ENCODE results near the gene DTYMK. TPM values are rescaled to one million over a fixed set of nuclear protein-coding genes. Genes with fewer than 3 reads are reported as not detected.

The DTYMK gene
- total and polyA plus RNA-seq, 10 of the 15 experiments (the other 5 are each of a cell fraction or from before 2014, with no cell fraction given): 7.0 to 220 (median 59.3) TPM

DNA sequence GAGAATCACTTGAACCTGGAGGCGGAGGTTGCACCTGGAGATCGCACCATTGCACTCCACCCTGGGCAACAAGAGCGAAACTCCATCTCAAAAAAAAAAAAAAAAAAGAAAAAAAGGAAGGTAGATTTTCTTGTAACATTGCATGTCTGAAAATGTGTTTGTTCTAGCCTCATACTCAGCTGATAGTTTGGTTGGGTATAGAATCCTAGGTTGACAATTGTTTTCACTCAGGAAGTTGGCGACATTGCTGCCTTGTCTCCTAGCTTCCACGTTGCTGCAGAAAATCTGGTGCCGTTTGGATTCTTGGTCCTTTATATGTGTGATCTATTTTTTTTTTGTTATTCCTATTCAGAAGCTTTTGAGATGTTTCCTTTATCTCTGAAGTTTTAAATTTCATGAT is 19.9 kb upstream of the DTYMK start:
- peaks cover 8 to 11% of the 10 kb centered on the region in 2 experiments; a peak in 3 of 4 replicates for H3K36me3 ChIP-seq (ENCODE audit: control insufficient read depth in 2 of 2, insufficient read depth in 2 of 2, low read length in 1 of 2)
- ATAC-seq (no peak), FAIRE-seq (no peak), DNase-seq (ENCODE audit: low read depth, low spot score) (no peak)
- H3K9ac ChIP-seq (ENCODE audit: control insufficient read depth, insufficient read depth, low read length): no peak overlapping the region
- POLR2A ChIA-PET: interaction anchor here (0.7 to 0.9 kb wide), 3 partner anchors 19 to 411 kb away, joined by 3 to 7 read pairs (median 6); no protein-coding TSS in a partner anchor
- RAD21 ChIA-PET (ENCODE audit: unreplicated experiment): no interaction called here
- SMC1A ChIA-PET (ENCODE audit: uncharacterized antibody, unreplicated experiment): no interaction called here
- no peak overlapping the region for H3K4me3 ChIP-seq
- no peak overlapping the region for H3K27ac ChIP-seq (ENCODE audit: control insufficient read depth, insufficient read depth)
- no peaks in the 10 kb centered on the region for H3K27me3 ChIP-seq (replicated peaks in 1 of 2; ENCODE audit: control insufficient read depth in 2 of 2, insufficient read depth in 2 of 2, low read length in 1 of 2)
- WGBS (ENCODE audit: insufficient coverage, insufficient replicate concordance, low lambda C conversion rate, missing lambda C conversion rate): 100% methylated on average over 5 of the region's 6 CpGs
- CTCF ChIA-PET: interaction anchor here (0.8 kb wide), 1 partner anchor 11 kb away, joined by 3 read pairs; no protein-coding TSS in a partner anchor
- no peak for TF ChIP-seq JUND (IDR thresholded peaks at IDR 0.05; ENCODE audit: low read depth, low read length)
- peak; percentile 61; the same call in 1 of the 2 replicates for TF ChIP-seq CBX5 (IDR thresholded peaks at IDR 0.05; ENCODE audit: low read depth)
- H3K4me1 ChIP-seq (ENCODE audit: control insufficient read depth, insufficient read depth, low read length): 0 out of 2 replicates have a peak, but pooled peaks cover 6% of the 10 kb centered on the region
- no TSS peak for BruUV-seq (replicated peaks)
- no peak overlapping the region for H2AFZ ChIP-seq (ENCODE audit: control insufficient read depth, low read depth, low read length)
- no peaks in the 10 kb centered on the region for H4K20me1 ChIP-seq (ENCODE audit: control insufficient read depth, insufficient read depth)
- in situ Hi-C loops (cut with MboI) (no loop called here), intact Hi-C loops (cut with micrococcal nuclease; ENCODE audit: unreplicated experiment) (no loop called here)
- H3K4me2 ChIP-seq (ENCODE audit: control insufficient read depth, insufficient read depth): no peak overlapping the region
- H3K9me3 ChIP-seq (replicated peaks; ENCODE audit: control insufficient read depth, insufficient read depth, low read length): peaks cover 4% of the 10 kb centered on the region; the same call in 1 of the 3 replicates
- peaks cover 12% of the 10 kb centered on the region for H3K79me2 ChIP-seq (ENCODE audit: control insufficient read depth, insufficient read depth, low read length)

DNA sequence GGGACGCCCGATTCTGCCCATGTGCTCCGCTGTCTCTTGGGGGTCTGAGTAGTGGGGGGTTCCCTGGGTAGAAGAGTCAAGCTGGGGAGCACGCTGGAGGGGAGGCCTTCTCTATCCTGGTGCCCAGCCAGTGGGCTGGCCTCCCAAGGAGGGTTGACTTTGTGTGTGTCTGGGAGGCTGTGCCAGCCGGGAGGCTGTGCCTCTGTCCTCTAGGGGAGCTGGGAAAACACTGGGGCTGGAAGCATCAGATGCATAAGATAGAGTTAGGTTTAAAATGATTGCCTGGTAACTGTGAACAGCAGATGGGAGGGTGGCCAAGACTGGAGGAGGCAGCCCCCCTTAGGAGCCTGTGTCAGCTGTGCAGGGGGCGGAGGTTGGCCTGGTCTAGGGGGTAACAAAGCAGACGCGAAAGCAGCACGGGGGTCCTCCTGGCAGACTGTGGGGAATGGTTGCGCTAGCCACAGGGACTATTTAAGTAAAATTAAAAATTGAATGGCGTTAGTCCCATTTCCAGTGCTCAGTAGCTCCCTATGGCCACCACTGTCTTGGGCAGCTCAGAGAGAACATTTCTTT is 16.5 kb upstream of the DTYMK start:
- H3K27ac ChIP-seq (ENCODE audit: control insufficient read depth, insufficient read depth): peak overlapping the region; percentile 72

More for the DNA sequence above, 16.5 kb upstream of the DTYMK start:
- Histone ChIP-seq H3K4me1 (ENCODE audit: control insufficient read depth, insufficient read depth, low read length) (0 out of 2 replicates have a peak, but pooled peaks cover 6% of the 10 kb centered on the region), H3K4me2 (ENCODE audit: control insufficient read depth, insufficient read depth) (peak overlapping the region; percentile 96), H3K9me3 (replicated peaks; ENCODE audit: control insufficient read depth, insufficient read depth, low read length) (peaks cover 4% of the 10 kb centered on the region; the same call in 1 of the 3 replicates), H3K4me3 (peak overlapping the region; percentile 95), H3K36me3 (ENCODE audit: control insufficient read depth in 2 of 2, insufficient read depth in 2 of 2, low read length in 1 of 2) (peaks cover 5 to 11% of the 10 kb centered on the region in 2 experiments; a peak in 3 of 4 replicates), H3K9ac (ENCODE audit: control insufficient read depth, insufficient read depth, low read length) (peak overlapping the region; percentile 83), H3K79me2 (ENCODE audit: control insufficient read depth, insufficient read depth, low read length) (peaks cover 14% of the 10 kb centered on the region), H4K20me1 (ENCODE audit: control insufficient read depth, insufficient read depth) (no peaks in the 10 kb centered on the region), H3K27me3 (replicated peaks in 1 of 2; ENCODE audit: control insufficient read depth in 2 of 2, insufficient read depth in 2 of 2, low read length in 1 of 2) (no peaks in the 10 kb centered on the region), H2AFZ (ENCODE audit: control insufficient read depth, low read depth, low read length) (peak overlapping the region; percentile 71)
- ChIA-PET SMC1A (ENCODE audit: uncharacterized antibody, unreplicated experiment) (interaction anchor here (0.9 to 1.9 kb wide), 4 partner anchors 13 to 156 kb away, joined by 3 to 9 read pairs (median 4); partner anchors contain the start of gene PDCD1), RAD21 (ENCODE audit: unreplicated experiment) (interaction anchor here (2.7 kb wide), 1 partner anchor 31 kb away, joined by 14 read pairs; the partner anchor contains the start of gene D2HGDH), CTCF (interaction anchor here (0.7 to 2.4 kb wide), 7 partner anchors 11 to 175 kb away, joined by 3 to 10 read pairs (median 6); no protein-coding TSS in a partner anchor), POLR2A (interaction anchor here (1.4 to 2.6 kb wide), 3 partner anchors 14 to 183 kb away, joined by 3 to 19 read pairs (median 5); partner anchors contain the start of gene D2HGDH)
- ATAC-seq (no peak), FAIRE-seq (no peak), DNase-seq (ENCODE audit: low read depth, low spot score) (no peak)
- 44% methylated on average over 9 of the region's 11 CpGs for WGBS (ENCODE audit: insufficient coverage, insufficient replicate concordance, low lambda C conversion rate, missing lambda C conversion rate)
- TF ChIP-seq TCF3 (IDR thresholded peaks at IDR 0.05; ENCODE audit: borderline replicate concordance, insufficient read depth, low read depth, low read length) (no peak), MTA2 (IDR thresholded peaks at IDR 0.05; ENCODE audit: low read depth) (no peak), JUND (IDR thresholded peaks at IDR 0.05; ENCODE audit: low read depth, low read length) (no peak), IRF4 (IDR thresholded peaks at IDR 0.05; ENCODE audit: low read depth, low read length) (no peak), POU2F2 (IDR thresholded peaks at IDR 0.05; ENCODE audit: borderline replicate concordance, low read depth, low read length) (no peak), HSF1 (IDR thresholded peaks at IDR 0.05; ENCODE audit: low read depth, low read length) (no peak), SUZ12 (IDR thresholded peaks at IDR 0.05; ENCODE audit: unreplicated experiment) (no peak), STAT1 (conservative IDR thresholded peaks at IDR 0.05) (no peak), RAD51 (IDR thresholded peaks at IDR 0.05) (no peak)
- in situ Hi-C loops (cut with MboI): loop anchor here (5.0 kb wide), 1 partner anchor 174 kb away; no protein-coding TSS in a partner anchor
- intact Hi-C loops (cut with micrococcal nuclease; ENCODE audit: unreplicated experiment): loop anchor here (2.0 kb wide), 1 partner anchor 30 kb away; no protein-coding TSS in a partner anchor
- BruUV-seq (replicated peaks): no TSS peak

Measured in GM12878 (cell line).